Mesodermal cell (in vitro differentiated cells): Measurements from ENCODE around the gene DTHD1.

Source experiments
- H3K27ac ChIP-seq: 2 replicates; pipeline ENCODE4 v1.7.0; 2013; ENCODE audit warnings: mild to moderate bottlenecking, low read depth, low read length, moderate library complexity; ENCODE audit not compliant: severe bottlenecking
- H3K36me3 ChIP-seq: 2 replicates; pipeline ENCODE4 v1.7.1; 2013; ENCODE audit warnings: mild to moderate bottlenecking, low read length, moderate library complexity; ENCODE audit not compliant: control insufficient read depth, insufficient read depth
- H3K4me1 ChIP-seq: one replicate; pipeline ENCODE4 v1.7.1; 2013; ENCODE audit warnings: mild to moderate bottlenecking, low read length; ENCODE audit not compliant: insufficient read depth, control insufficient read depth, poor library complexity, severe bottlenecking
- H3K4me3 ChIP-seq: 2 replicates; pipeline ENCODE4 v1.7.0; 2013; ENCODE audit warnings: low read length, control low read depth, mild to moderate bottlenecking; ENCODE audit not compliant: insufficient read depth, poor library complexity, severe bottlenecking; ENCODE audit errors: extremely low read depth
- H3K9me3 ChIP-seq: 2 replicates; pipeline ENCODE4 v1.7.1; 2013; ENCODE audit warnings: mild to moderate bottlenecking, low read length, moderate library complexity; ENCODE audit not compliant: control insufficient read depth
- WGBS, 2 experiments: methylation state at CpG; one replicate each; pipeline ENCODE4 v1.1.5; 2013; ENCODE audit warnings: missing lambda C conversion rate in 2 of 2; ENCODE audit not compliant: insufficient coverage in 2 of 2; 5-methylcytosine and 5-hydroxymethylcytosine counted together

Gene DTHD1

DNA sequence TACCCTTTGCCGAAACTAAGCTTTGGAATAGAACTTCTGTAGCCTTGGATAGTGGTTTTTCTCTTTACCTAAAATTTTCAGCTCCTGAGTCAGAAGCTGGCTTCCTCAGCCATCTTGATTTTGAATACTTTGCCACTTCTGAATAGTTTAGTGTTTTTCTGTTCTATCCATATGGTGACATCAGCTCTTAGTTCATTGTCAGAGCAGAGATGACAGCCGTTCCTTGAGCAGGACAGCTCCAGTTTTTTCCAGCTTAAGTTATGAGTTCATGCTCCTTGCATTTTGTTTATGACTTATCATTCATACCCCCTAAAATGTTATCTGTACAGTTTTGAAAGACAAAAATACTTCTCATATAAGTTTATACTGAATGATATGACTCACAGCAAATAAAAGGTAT, 47.8 kb downstream of the DTHD1 start:
- no peaks in the 10 kb centered on the region for H3K9me3 ChIP-seq
- no peak overlapping the region for H3K4me3 ChIP-seq
- WGBS, 2 experiments: 83% methylated on average over 1 of the region's 2 CpGs; no CpG with 5 or more reads in 1 of the 2 experiments
- H3K36me3 ChIP-seq: no peaks in the 10 kb centered on the region
- H3K4me1 ChIP-seq: no peaks in the 10 kb centered on the region
- no peak overlapping the region for H3K27ac ChIP-seq

- no peak overlapping the region for H3K4me3 ChIP-seq
- no peaks in the 10 kb centered on the region for H3K36me3 ChIP-seq
- no peak overlapping the region for H3K27ac ChIP-seq
- no CpG with 5 or more reads among the region's 1 CpG for WGBS, 2 experiments
- H3K4me1 ChIP-seq: no peaks in the 10 kb centered on the region
- H3K9me3 ChIP-seq: no peaks in the 10 kb centered on the region
These were observed 49.4 kb downstream of the DTHD1 start for GRCh38 chr4:36330796-36331195.

DNA sequence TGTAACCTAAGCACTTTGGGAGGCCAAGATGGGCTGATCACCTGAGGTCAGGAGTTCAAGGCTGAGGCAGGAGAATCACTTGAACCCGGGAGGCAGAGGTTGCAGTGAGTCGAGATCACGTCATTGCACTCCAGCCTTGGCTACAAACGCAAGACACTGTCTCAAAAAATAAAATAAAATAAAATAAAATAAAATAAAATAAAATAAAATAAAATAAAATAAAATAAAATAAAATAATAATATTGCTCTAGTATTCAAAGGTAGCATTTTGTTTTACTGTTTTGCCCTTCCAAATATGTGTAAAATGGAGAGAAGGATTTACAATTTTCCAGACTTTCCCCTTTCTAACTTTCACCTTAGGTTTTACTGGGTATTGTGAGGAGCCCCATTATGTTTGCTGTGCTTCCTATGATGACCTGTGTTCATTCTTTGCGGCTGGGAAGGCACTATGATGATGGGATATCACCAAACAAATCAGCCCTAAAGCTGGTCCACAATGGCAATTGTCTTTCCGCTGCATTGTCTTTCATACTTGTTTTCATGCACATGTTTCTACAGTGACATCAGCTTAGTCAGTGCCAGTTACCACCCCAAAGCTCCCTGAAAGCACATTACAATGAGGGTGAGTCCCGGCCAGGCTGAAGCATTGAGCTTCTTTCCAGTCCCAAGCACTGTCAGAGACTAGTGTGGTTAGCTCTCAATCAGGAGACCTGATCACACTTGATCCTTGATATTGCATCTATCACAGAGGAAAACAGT, 50.8 kb downstream of the DTHD1 start:
- Histone ChIP-seq H3K4me1 (no peaks in the 10 kb centered on the region), H3K36me3 (no peaks in the 10 kb centered on the region), H3K27ac (no peak overlapping the region), H3K4me3 (no peak overlapping the region), H3K9me3 (no peaks in the 10 kb centered on the region)
- 89 to 94% methylated on average over 2 to 4 of the region's 7 CpGs for WGBS, 2 experiments

DNA sequence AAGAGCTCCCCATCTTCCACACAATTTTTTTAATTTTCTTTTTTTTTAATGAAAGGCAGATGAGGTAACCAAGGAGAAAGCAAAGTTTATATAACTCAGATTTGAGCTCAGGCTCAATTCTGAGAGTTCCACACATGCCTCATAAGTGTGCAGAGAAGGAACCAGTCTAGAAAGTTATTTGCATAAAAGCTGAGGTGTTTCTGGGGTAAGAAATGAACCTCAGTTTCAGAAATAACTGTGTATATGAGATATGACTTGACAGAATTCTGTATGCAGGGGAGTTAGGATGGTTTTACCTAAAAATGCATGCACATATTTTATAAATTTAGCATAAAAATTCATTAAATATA, 51.3 kb downstream of the DTHD1 start:
- H3K36me3 ChIP-seq: no peaks in the 10 kb centered on the region
- no peaks in the 10 kb centered on the region for H3K9me3 ChIP-seq
- no peak overlapping the region for H3K27ac ChIP-seq
- no peak overlapping the region for H3K4me3 ChIP-seq
- no peaks in the 10 kb centered on the region for H3K4me1 ChIP-seq

- 91 to 96% methylated on average over 4 to 5 of the region's 6 CpGs for WGBS, 2 experiments
- no peaks in the 10 kb centered on the region for H3K36me3 ChIP-seq
These were observed 52.0 kb downstream of the DTHD1 start for GRCh38 chr4:36333303-36333877.

GRCh38 chr4:36337665-36338185, 56.3 kb downstream of the DTHD1 start:
- Histone ChIP-seq H3K4me3 (no peak overlapping the region), H3K36me3 (no peaks in the 10 kb centered on the region), H3K9me3 (no peaks in the 10 kb centered on the region), H3K4me1 (no peaks in the 10 kb centered on the region), H3K27ac (no peak overlapping the region)
- no CpG with 5 or more reads among the region's 1 CpG for WGBS, 2 experiments

More at GRCh38 chr4:36333303-36333877, 52.0 kb downstream of the DTHD1 start:
- no peak overlapping the region for H3K4me3 ChIP-seq
- no peaks in the 10 kb centered on the region for H3K9me3 ChIP-seq
- H3K27ac ChIP-seq: no peak overlapping the region
- no peaks in the 10 kb centered on the region for H3K4me1 ChIP-seq

GRCh38 chr4:36338973-36339372, 57.6 kb downstream of the DTHD1 start:
- Histone ChIP-seq H3K4me3 (no peak overlapping the region), H3K4me1 (no peaks in the 10 kb centered on the region), H3K9me3 (no peaks in the 10 kb centered on the region), H3K27ac (no peak overlapping the region), H3K36me3 (no peaks in the 10 kb centered on the region)
- WGBS, 2 experiments: no CpG with 5 or more reads among the region's 3 CpGs

DNA sequence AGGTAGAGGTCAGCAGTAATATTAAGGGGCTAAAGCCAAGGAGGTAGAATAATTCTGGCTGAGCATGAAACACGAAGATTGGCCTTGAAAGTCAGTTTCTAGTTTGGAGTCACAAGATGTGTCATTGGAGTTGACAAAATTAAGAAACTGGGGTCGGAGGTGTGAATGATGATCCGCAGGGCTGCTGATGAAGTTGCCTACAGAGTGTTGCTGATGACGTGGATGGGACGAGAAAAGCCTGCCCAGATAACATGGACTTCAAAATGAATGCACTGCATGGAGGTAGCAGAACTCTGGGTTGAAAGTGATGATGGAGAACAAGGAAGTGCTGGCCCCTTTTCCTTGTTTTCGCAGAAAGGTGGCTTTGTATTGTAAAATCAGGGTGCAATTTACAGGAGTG, 60.5 kb downstream of the DTHD1 start:
- Histone ChIP-seq H3K9me3 (no peaks in the 10 kb centered on the region), H3K27ac (no peak overlapping the region), H3K4me1 (no peaks in the 10 kb centered on the region), H3K36me3 (no peaks in the 10 kb centered on the region), H3K4me3 (no peak overlapping the region)
- WGBS, 2 experiments: 89 to 91% methylated on average over 6 of the region's 6 CpGs

DNA sequence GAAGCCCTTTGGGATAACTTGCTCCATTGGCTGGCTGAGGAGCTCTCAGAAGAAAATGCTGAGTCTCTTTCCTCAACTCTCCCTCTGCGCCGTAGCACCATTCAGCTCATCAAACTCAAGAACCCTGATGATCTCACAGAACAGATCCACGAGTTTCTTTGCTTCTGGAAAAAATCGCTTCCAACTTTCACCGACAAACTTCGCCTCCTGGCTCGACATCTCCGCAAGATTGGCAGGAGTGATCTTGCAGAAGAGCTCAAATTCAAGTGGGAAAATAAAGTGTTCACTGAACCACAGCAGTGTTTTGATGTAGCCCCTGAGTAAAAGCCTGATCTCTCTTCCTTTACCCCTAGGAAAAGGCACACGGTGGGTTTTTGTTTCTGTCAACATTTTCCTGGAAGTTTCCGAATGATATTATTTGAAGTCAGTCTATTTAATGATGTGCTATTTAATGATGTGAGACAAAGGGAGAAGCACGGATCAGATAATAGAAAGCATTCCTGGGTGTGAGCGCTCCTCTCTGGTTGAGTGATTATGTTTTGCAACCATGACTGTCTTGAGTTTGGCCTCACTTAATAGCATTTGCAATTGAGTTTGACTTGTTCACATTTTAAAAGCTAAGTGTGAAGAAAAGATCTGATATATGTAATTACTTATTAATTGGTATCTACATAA, 62.2 kb downstream of the DTHD1 start:
- Histone ChIP-seq H3K27ac (no peak overlapping the region), H3K4me3 (no peak overlapping the region), H3K4me1 (no peaks in the 10 kb centered on the region), H3K9me3 (no peaks in the 10 kb centered on the region), H3K36me3 (no peaks in the 10 kb centered on the region)
- 92 to 97% methylated on average over 11 of the region's 12 CpGs for WGBS, 2 experiments

DNA sequence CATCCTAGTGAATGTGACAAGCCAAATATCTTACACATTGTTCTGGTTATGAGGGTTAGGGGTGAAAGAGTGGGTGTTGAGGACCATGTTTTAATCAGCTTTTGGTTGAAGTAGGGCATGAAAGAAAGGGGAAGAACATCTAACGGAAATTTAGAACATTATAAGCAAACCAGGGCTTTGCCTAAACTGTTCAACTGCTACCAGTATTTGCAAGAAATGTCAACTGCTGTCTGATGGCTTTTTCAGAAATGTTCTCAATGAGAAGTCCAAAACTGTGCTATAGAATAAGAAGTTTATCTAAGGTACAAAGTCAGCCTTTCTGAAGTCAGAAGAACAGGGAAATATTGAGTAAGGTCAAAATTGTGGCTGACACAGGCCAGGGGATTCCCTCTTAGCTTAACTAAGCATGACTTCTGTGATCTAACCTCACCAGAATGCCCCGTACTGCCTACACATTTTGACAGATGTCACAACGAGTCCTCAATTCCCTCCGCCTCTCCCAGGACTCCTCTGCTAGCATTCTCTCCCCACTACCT, 67.1 kb downstream of the DTHD1 start:
- Histone ChIP-seq H3K4me3 (no peak overlapping the region), H3K36me3 (no peaks in the 10 kb centered on the region), H3K4me1 (no peaks in the 10 kb centered on the region), H3K27ac (no peak overlapping the region), H3K9me3 (no peaks in the 10 kb centered on the region)
- 87 to 91% methylated on average over 3 of the region's 4 CpGs for WGBS, 2 experiments
